ENCODE results near the gene REC8.

The REC8 gene

GRCh38 chr14:24192933-24193332, 21.1 kb downstream of the REC8 start:
- TF ChIP-seq, protein P1, sequence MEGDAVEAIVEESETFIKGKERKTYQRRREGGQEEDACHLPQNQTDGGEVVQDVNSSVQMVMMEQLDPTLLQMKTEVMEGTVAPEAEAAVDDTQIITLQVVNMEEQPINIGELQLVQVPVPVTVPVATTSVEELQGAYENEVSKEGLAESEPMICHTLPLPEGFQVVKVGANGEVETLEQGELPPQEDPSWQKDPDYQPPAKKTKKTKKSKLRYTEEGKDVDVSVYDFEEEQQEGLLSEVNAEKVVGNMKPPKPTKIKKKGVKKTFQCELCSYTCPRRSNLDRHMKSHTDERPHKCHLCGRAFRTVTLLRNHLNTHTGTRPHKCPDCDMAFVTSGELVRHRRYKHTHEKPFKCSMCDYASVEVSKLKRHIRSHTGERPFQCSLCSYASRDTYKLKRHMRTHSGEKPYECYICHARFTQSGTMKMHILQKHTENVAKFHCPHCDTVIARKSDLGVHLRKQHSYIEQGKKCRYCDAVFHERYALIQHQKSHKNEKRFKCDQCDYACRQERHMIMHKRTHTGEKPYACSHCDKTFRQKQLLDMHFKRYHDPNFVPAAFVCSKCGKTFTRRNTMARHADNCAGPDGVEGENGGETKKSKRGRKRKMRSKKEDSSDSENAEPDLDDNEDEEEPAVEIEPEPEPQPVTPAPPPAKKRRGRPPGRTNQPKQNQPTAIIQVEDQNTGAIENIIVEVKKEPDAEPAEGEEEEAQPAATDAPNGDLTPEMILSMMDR (IDR thresholded peaks at IDR 0.05; ENCODE audit: low read depth, low read length) = no peak
- in situ Hi-C loops (cut with HindIII; ENCODE audit: low sequenced_read_pairs) = no loop called here
- no peak for DNase-seq (ENCODE audit: low read depth, low spot score)
- no peak overlapping the region for H3K4me3 ChIP-seq (ENCODE audit: low read depth, low read length)

GRCh38 chr14:24194186-24194872, 22.4 kb downstream of the REC8 start:
- no peak for DNase-seq (ENCODE audit: low read depth, low spot score)
- TF ChIP-seq, protein P1 (IDR thresholded peaks at IDR 0.05; ENCODE audit: low read depth, low read length) = no peak
- H3K4me3 ChIP-seq (ENCODE audit: low read depth, low read length) = peak overlapping the region; percentile 84
- in situ Hi-C loops (cut with HindIII; ENCODE audit: low sequenced_read_pairs) = no loop called here

DNA sequence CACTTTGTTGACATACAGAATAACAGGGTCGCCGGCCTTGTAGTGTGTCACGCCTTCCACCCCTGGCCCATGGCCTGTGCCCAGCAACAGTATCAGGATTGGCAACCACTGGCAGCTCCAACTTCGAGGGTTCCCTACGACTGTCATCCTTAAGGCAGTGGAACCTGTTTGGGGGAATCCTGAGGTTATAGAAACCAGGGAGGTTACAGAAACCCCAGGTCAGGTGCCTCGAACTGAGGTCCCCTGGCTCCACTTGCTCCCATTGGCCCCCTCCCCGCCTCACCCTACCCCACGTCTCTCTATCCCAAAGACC, 22.9 kb downstream of the REC8 start:
- TF ChIP-seq, protein P1 (IDR thresholded peaks at IDR 0.05; ENCODE audit: low read depth, low read length) = no peak
- in situ Hi-C loops (cut with HindIII; ENCODE audit: low sequenced_read_pairs) = no loop called here
- peak overlapping the region; percentile 84 for H3K4me3 ChIP-seq (ENCODE audit: low read depth, low read length)
- DNase-seq (ENCODE audit: low read depth, low spot score) = no peak

GRCh38 chr14:24195186-24196070, 23.5 kb downstream of the REC8 start, which contains the start of gene TM9SF1:
TM9SF1 (minus strand) TSS chr14:24195441; CDS start chr14:24195019, 422 bp downstream.
- H3K4me3 ChIP-seq (ENCODE audit: low read depth, low read length) = peak within 1 kb of the TSS; percentile 84
- peak; percentile 92 for DNase-seq (ENCODE audit: low read depth, low spot score)
- in situ Hi-C loops (cut with HindIII; ENCODE audit: low sequenced_read_pairs) = no loop called here
- TF ChIP-seq, protein P1 (IDR thresholded peaks at IDR 0.05; ENCODE audit: low read depth, low read length) = no peak

DNA sequence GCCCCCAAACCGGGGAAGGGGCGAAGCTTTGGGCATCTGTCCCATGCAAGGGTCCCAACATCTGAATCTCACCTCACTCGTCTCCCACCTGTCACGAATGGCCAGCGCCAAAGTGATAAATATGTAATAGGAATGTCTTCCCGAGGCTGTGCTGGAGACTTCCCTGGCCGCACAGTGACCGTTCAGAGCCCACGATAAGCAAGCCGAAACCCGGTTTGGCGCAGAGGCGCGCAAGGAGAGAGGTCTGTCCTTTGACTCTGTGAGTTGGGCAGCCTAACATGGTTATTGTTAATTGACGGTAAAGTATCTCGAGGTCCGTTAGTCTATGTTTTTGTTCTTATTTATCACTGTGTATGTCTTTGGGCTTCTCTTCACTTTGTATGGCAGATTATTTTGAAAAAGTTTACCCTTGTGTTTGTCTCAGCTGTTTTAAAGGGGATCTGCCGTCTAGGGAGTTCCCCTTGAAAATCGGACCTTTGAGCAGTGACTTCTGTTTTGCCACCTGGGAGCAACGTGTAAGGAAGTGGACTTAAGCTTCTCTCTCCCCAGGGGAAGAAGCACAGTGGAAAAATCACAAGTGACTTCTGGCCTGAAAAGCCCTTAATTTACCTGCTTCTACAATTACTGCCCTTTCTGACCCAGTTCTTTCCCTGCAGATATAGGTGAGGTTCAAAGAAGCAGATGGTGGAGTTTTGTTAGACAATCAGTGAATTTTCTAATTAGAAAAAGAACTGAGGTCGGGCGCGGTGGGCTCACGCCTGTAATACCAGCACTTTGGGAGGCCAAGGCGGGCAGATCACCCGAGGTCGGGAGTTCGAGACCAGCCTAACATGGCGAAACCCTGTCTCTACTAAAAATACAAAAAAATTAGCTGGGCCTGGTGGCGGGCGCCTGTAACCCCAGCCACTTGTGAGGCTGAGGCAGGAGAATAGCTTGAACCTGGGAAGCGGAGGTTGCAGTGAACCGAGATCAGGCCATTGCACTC, 24.5 kb downstream of the REC8 start:
- H3K4me3 ChIP-seq (ENCODE audit: low read depth, low read length) = peak overlapping the region; percentile 84
- in situ Hi-C loops (cut with HindIII; ENCODE audit: low sequenced_read_pairs) = no loop called here
- TF ChIP-seq, protein P1 (IDR thresholded peaks at IDR 0.05; ENCODE audit: low read depth, low read length) = no peak
- DNase-seq (ENCODE audit: low read depth, low spot score) = peak; percentile 13

- DNase-seq (ENCODE audit: low read depth, low spot score) = no peak
- TF ChIP-seq, protein P1 (IDR thresholded peaks at IDR 0.05; ENCODE audit: low read depth, low read length) = no peak
- in situ Hi-C loops (cut with HindIII; ENCODE audit: low sequenced_read_pairs) = no loop called here
- H3K4me3 ChIP-seq (ENCODE audit: low read depth, low read length) = no peak overlapping the region
Observed at GRCh38 chr14:24197056-24197450, 25.2 kb downstream of the REC8 start.
